IPS-NIHi7 (cell line): ENCODE measurements around the gene CAPN15.
A peak's percentile ranks its signal among the peaks of the same experiment; 100 is the strongest.
"Not testable (repeated sequence)": the region's sequence is repeated elsewhere in the genome, so short reads cannot be mapped to it uniquely, and the experiment has no call there.

ENCODE experiments used
- DNase-seq: peaks from one replicate; pipeline ENCODE4 v3.0.0; 2012; ENCODE audit warnings: mixed read lengths; ENCODE audit errors: extremely low spot score

CAPN15 gene

GRCh38 chr16:527015-527903 is at the start of gene CAPN15:
Gene CAPN15 (plus strand): TSS chr16:527712. CDS start chr16:546839, 19,127 bp downstream.
- peak; percentile 90 for DNase-seq

- DNase-seq = not testable (repeated sequence)
Observed at GRCh38 chr16:478287-478686, 49.2 kb upstream of the CAPN15 start.

GRCh38 chr16:482468-483185 is 44.9 kb upstream of the CAPN15 start:
- no peak for DNase-seq

- DNase-seq = peak; percentile 75
Observed at GRCh38 chr16:483341-484075, 44.0 kb upstream of the CAPN15 start.

- no peak for DNase-seq
Observed at GRCh38 chr16:489606-490005, 37.9 kb upstream of the CAPN15 start.

GRCh38 chr16:490768-491167 is 36.7 kb upstream of the CAPN15 start:
- DNase-seq = no peak

- no peak for DNase-seq
Observed at GRCh38 chr16:491220-491919, 36.1 kb upstream of the CAPN15 start.

GRCh38 chr16:492211-492875 is 35.2 kb upstream of the CAPN15 start:
- DNase-seq = no peak

GRCh38 chr16:494676-495075 is 32.8 kb upstream of the CAPN15 start:
- not testable (repeated sequence) for DNase-seq

GRCh38 chr16:495127-495748 is 32.3 kb upstream of the CAPN15 start:
- DNase-seq = peak; percentile 86

GRCh38 chr16:496097-496886 is 31.2 kb upstream of the CAPN15 start:
- no peak for DNase-seq

- no peak for DNase-seq
Observed at GRCh38 chr16:497258-497657, 30.3 kb upstream of the CAPN15 start.

- DNase-seq = no peak
Observed at GRCh38 chr16:499924-500323, 27.6 kb upstream of the CAPN15 start.

- no peak for DNase-seq
Observed at GRCh38 chr16:500709-501108, 26.8 kb upstream of the CAPN15 start.

- DNase-seq = no peak
Observed at GRCh38 chr16:502179-502943, 25.2 kb upstream of the CAPN15 start.

GRCh38 chr16:503150-504071 is 24.1 kb upstream of the CAPN15 start:
- no peak for DNase-seq

GRCh38 chr16:505479-506245 is 21.9 kb upstream of the CAPN15 start:
- no peak for DNase-seq
